ENCODE results near the gene DEF6. TPM values are rescaled to one million over a fixed set of nuclear protein-coding genes. Genes with fewer than 3 reads are reported as not detected.

DEF6 gene
- total and polyA plus RNA-seq, 2 of the 13 experiments (the other 11 are each of a cell fraction or from before 2014, with no cell fraction given) = 5.2 to 10.0 TPM

- Histone ChIP-seq H3K9ac (ENCODE audit: insufficient read depth, low read depth, low read length) (no peak overlapping the region), H2AFZ (ENCODE audit: low read length) (no peak overlapping the region), H3K79me2 (ENCODE audit: insufficient read depth, low read length) (no peaks in the 10 kb centered on the region), H3K27ac (ENCODE audit: extremely low read length, insufficient read depth, low read length) (no peak overlapping the region), H3K36me3 (replicated peaks in 1 of 2; ENCODE audit: control insufficient read depth in 1 of 2, insufficient read depth in 2 of 2, low read length in 2 of 2) (no peaks in the 10 kb centered on the region; a peak in 1 of 5 replicates), H3K27me3 (ENCODE audit: control insufficient read depth in 1 of 2, insufficient read depth in 2 of 2, low read length in 2 of 2) (no peaks in the 10 kb centered on the region), H3K9me3 (ENCODE audit: low read length) (no peaks in the 10 kb centered on the region), H4K20me1 (ENCODE audit: insufficient read depth, low read length) (no peaks in the 10 kb centered on the region), H3K4me3 (replicated peaks in 1 of 3; ENCODE audit: insufficient read depth in 1 of 3, low read depth in 2 of 3, low read length in 3 of 3) (no peak overlapping the region), H3K4me2 (ENCODE audit: low read depth, low read length) (no peak overlapping the region), H3K4me1 (ENCODE audit: insufficient read depth, low read length) (peaks cover 20% of the 10 kb centered on the region)
- no TSS peak for BruUV-seq (replicated peaks)
- CTCF ChIA-PET (ENCODE audit: low intra/inter-chr PET ratio, low total read pairs) = no interaction called here
- FAIRE-seq (no peak), DNase-seq (ENCODE audit: low spot score) (no peak), ATAC-seq (no peak)
- in situ Hi-C loops (cut with HindIII; ENCODE audit: extremely low pct_ligation_motif_present, low pct_unique_long_range_greater_than_20kb) (no loop called here), intact Hi-C loops (cut with micrococcal nuclease; ENCODE audit: unreplicated experiment) (no loop called here)
- WGBS (ENCODE audit: low lambda C conversion rate) = 75% methylated on average over 2 of the region's 2 CpGs
- TF ChIP-seq ZNF687 (CRISPR knock-in tag; IDR thresholded peaks at IDR 0.05) (peak; percentile 0; the same call in 1 of the 2 replicates), ZBTB7B (CRISPR knock-in tag; IDR thresholded peaks at IDR 0.05) (no peak), ZKSCAN5 (CRISPR knock-in tag; IDR thresholded peaks at IDR 0.05) (no peak), ZNF121 (CRISPR knock-in tag; IDR thresholded peaks at IDR 0.05) (no peak)
- POLR2A ChIA-PET = interaction anchor here (0.9 to 1.3 kb wide), 3 partner anchors 8 to 176 kb away, joined by 3 to 4 read pairs (median 3); no protein-coding TSS in a partner anchor
Observed at GRCh38 chr6:35320031-35320410, 22.4 kb downstream of the DEF6 start.

GRCh38 chr6:35321091-35321490, 23.5 kb downstream of the DEF6 start:
- no peak for TF ChIP-seq ZNF329 (CRISPR knock-in tag; IDR thresholded peaks at IDR 0.05; ENCODE audit: low read depth)
- H3K79me2 ChIP-seq (ENCODE audit: insufficient read depth, low read length) = no peaks in the 10 kb centered on the region
- DNase-seq (ENCODE audit: low spot score) = no peak
- H3K27me3 ChIP-seq (ENCODE audit: control insufficient read depth in 1 of 2, insufficient read depth in 2 of 2, low read length in 2 of 2) = no peaks in the 10 kb centered on the region
- no peak overlapping the region for H2AFZ ChIP-seq (ENCODE audit: low read length)
- intact Hi-C loops (cut with micrococcal nuclease; ENCODE audit: unreplicated experiment) = no loop called here
- H3K4me3 ChIP-seq (replicated peaks in 1 of 3; ENCODE audit: insufficient read depth in 1 of 3, low read depth in 2 of 3, low read length in 3 of 3) = no peak overlapping the region
- ATAC-seq = no peak
- no peaks in the 10 kb centered on the region for H4K20me1 ChIP-seq (ENCODE audit: insufficient read depth, low read length)
- in situ Hi-C loops (cut with HindIII; ENCODE audit: extremely low pct_ligation_motif_present, low pct_unique_long_range_greater_than_20kb) = no loop called here
- H3K27ac ChIP-seq (ENCODE audit: extremely low read length, insufficient read depth, low read length) = no peak overlapping the region
- FAIRE-seq = no peak
- no peak overlapping the region for H3K9ac ChIP-seq (ENCODE audit: insufficient read depth, low read depth, low read length)
- H3K36me3 ChIP-seq (replicated peaks in 1 of 2; ENCODE audit: control insufficient read depth in 1 of 2, insufficient read depth in 2 of 2, low read length in 2 of 2) = no peaks in the 10 kb centered on the region; a peak in 1 of 5 replicates
- H3K9me3 ChIP-seq (ENCODE audit: low read length) = no peaks in the 10 kb centered on the region
- BruUV-seq (replicated peaks) = no TSS peak
- ChIA-PET POLR2A (no interaction called here), CTCF (ENCODE audit: low intra/inter-chr PET ratio, low total read pairs) (no interaction called here)
- WGBS (ENCODE audit: low lambda C conversion rate) = 88% methylated on average over 7 of the region's 8 CpGs
- H3K4me1 ChIP-seq (ENCODE audit: insufficient read depth, low read length) = peaks cover 20% of the 10 kb centered on the region
- no peak overlapping the region for H3K4me2 ChIP-seq (ENCODE audit: low read depth, low read length)

Measured in HepG2 (cell line).